Gastroesophageal sphincter (tissue), 3 donors: ENCODE data around the gene TRAPPC14.

Experiments
- CTCF ChIP-seq, 4 experiments: fragments of 200-600 bp in 2 of 4; fragments of 450-650 bp in 2 of 4; sonication (generic) in 1 of 4; IDR thresholded peaks; one replicate each; pipeline ENCODE4 v1.5.1; 2017 to 2019; ENCODE audit warnings: antibody characterized with exemption in 4 of 4, mild to moderate bottlenecking in 2 of 4, moderate library complexity in 2 of 4
- EP300 ChIP-seq: sonication (generic); formaldehyde crosslinking; IDR thresholded peaks from one replicate; pipeline ENCODE4 v1.6.1; 2017; ENCODE audit warnings: antibody characterized with exemption, mild to moderate bottlenecking
- POLR2A ChIP-seq, 2 donors: fragments of 450-650 bp; IDR thresholded peaks; one replicate each; pipeline ENCODE4 v1.6.1; 2017; ENCODE audit warnings: antibody characterized with exemption in 2 of 2, mild to moderate bottlenecking in 2 of 2, moderate library complexity in 1 of 2

- TF ChIP-seq CTCF (IDR thresholded peaks at IDR 0.05) (no peak), POLR2A (IDR thresholded peaks at IDR 0.05) (no peak), EP300 (no peak)
These were observed 43.5 kb downstream of the TRAPPC14 start for GRCh38 chr7:100115026-100115425.
